GM12873 (cell line): Measurements from ENCODE around the gene RRAS2.
A peak's percentile ranks its signal among the peaks of the same experiment; 100 is the strongest.

Experiments
- TF ChIP-seq, protein P1 (sequence below): IDR thresholded peaks from 2 replicates; pipeline ENCODE4 v1.5.1; 2012; ENCODE audit warnings: low read depth, mild to moderate bottlenecking, moderate library complexity, low read length, control low read depth; ENCODE audit not compliant: insufficient read depth; ENCODE audit errors: missing control alignments

Gene RRAS2

GRCh38 chr11:14300661-14301304 is 58.2 kb downstream of the RRAS2 start:
- TF ChIP-seq, protein P1, sequence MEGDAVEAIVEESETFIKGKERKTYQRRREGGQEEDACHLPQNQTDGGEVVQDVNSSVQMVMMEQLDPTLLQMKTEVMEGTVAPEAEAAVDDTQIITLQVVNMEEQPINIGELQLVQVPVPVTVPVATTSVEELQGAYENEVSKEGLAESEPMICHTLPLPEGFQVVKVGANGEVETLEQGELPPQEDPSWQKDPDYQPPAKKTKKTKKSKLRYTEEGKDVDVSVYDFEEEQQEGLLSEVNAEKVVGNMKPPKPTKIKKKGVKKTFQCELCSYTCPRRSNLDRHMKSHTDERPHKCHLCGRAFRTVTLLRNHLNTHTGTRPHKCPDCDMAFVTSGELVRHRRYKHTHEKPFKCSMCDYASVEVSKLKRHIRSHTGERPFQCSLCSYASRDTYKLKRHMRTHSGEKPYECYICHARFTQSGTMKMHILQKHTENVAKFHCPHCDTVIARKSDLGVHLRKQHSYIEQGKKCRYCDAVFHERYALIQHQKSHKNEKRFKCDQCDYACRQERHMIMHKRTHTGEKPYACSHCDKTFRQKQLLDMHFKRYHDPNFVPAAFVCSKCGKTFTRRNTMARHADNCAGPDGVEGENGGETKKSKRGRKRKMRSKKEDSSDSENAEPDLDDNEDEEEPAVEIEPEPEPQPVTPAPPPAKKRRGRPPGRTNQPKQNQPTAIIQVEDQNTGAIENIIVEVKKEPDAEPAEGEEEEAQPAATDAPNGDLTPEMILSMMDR: peak; percentile 83

DNA sequence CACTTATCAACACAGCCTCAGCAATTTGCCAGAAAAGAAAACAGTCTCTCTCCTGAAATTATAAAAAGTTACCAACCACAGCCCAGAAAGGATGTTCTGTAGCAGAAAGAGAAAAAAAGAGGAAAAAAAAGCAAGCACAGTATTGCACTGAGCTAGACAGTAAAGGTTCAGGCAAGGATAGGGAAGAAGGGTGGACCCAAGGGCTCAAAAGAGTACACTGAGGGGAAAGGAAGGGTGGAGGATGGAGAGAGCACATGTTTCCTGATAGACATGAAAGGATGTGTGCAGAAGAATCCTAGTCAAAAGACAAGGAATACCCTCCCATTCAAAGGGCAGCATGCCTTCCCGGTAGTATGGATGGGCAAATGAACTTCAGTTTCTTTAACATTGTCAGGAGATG is 59.1 kb downstream of the RRAS2 start:
- TF ChIP-seq, protein P1: no peak

GRCh38 chr11:14290422-14290821 is 68.6 kb downstream of the RRAS2 start:
- TF ChIP-seq, protein P1: peak; percentile 4

DNA sequence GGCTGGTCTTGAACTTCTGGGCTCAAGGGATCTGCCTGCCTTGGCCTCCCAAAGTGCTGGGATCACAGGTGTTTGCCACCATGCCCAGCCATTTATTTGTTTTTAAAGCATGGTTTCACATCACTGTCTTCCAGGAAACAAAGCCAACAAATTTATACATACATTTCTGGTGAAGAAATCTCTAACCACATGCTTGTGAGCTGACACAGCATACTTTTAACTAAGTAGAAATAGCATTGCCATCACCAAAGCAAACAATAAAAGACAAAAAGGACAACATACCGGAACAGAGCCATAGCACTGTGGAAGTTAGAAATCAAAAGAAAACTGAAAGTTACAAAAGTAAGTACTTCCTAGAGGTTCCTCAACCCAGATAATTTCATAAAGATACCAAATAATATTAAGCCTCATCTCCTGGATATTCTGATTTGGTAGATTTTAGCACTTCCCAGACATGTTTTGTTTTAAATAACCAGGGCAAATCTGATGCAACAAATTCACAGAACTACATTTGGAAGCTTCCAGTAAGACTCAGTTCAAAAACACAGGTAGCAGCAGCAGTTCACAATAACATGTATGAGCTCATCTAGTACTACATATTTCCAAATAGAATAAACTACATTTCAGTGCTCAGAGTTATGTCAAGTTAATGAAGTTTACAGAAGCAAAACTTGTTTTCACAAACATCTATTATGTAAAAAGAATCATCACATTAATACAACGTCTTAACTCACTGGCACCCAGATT is 70.6 kb downstream of the RRAS2 start:
- TF ChIP-seq, protein P1: no peak

GRCh38 chr11:14275076-14275475 is 83.9 kb downstream of the RRAS2 start:
- TF ChIP-seq, protein P1: no peak

DNA sequence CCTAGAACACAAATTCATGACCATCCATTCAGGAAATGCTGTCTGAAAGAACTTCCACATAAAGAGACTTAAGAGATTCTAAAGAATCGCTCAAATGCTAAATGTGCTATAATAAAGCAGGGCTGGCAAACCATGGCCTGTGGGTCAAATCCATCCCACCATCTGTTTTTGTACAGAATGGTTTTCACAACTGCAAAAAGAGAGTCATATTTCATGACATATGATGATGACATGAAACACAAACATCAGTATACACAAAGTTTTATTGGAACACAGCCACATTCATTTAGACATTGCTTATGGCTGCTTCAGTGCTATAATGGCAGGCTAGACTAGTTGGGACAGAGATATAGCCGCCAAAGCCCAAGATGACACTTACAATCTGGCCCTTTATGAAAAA is 85.1 kb downstream of the RRAS2 start:
- TF ChIP-seq, protein P1: no peak

GRCh38 chr11:14270690-14271542 is 88.1 kb downstream of the RRAS2 start:
- TF ChIP-seq, protein P1: no peak
